Mesodermal cell (in vitro differentiated cells): ENCODE measurements around the gene HOXA2.

Experiments used
- H3K27ac ChIP-seq: 2 replicates; pipeline ENCODE4 v1.7.0; 2013; ENCODE audit warnings: mild to moderate bottlenecking, low read depth, low read length, moderate library complexity; ENCODE audit not compliant: severe bottlenecking
- H3K36me3 ChIP-seq: 2 replicates; pipeline ENCODE4 v1.7.1; 2013; ENCODE audit warnings: mild to moderate bottlenecking, low read length, moderate library complexity; ENCODE audit not compliant: control insufficient read depth, insufficient read depth
- H3K4me1 ChIP-seq: one replicate; pipeline ENCODE4 v1.7.1; 2013; ENCODE audit warnings: mild to moderate bottlenecking, low read length; ENCODE audit not compliant: insufficient read depth, control insufficient read depth, poor library complexity, severe bottlenecking
- H3K4me3 ChIP-seq: 2 replicates; pipeline ENCODE4 v1.7.0; 2013; ENCODE audit warnings: low read length, control low read depth, mild to moderate bottlenecking; ENCODE audit not compliant: insufficient read depth, poor library complexity, severe bottlenecking; ENCODE audit errors: extremely low read depth
- H3K9me3 ChIP-seq: 2 replicates; pipeline ENCODE4 v1.7.1; 2013; ENCODE audit warnings: mild to moderate bottlenecking, low read length, moderate library complexity; ENCODE audit not compliant: control insufficient read depth
- WGBS, 2 experiments: methylation state at CpG; one replicate each; pipeline ENCODE4 v1.1.5; 2013; ENCODE audit warnings: missing lambda C conversion rate in 2 of 2; ENCODE audit not compliant: insufficient coverage in 2 of 2; 5-methylcytosine and 5-hydroxymethylcytosine counted together

The HOXA2 gene

DNA sequence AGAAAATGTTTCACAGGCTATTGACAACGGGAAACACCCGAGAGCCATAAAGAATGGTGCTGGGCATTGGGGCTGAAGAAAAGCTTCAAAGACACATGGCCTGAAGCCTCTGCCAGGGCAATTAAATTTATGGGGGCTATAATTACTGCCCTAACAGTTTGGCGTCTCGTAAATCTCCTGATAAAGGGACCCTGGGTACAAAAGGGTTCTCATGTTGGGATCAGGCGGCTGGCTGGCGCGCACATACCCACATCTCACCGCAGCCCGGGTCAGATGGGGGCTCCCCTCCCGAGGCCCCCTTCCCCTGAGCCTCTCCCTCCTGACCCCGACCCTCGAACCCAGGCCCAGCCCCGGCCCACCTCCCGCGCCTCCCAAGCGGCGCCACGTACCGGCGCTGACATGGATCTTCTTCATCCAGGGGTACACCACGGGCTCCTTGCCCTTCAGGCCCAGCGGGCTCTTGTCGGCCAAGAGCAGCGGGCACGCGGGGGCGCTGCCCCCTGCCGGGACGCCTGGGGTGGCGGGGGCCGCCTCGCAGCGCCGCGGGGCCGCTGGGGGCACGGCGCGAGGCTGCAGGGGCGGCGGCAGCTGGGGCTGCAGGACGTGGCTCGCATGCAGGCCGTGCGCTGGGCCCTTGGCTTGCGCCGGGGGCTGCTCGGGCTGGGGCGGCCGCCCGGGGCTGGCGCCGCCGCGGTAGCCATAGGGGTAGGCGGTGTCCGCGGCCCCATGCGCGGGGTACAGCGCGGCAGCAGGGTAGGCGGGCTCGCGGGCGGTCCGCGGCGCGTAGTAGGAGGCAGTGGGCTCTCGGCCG, 27.5 kb upstream of the HOXA2 start:
- 1 to 2% methylated on average over 49 to 50 of the region's 72 CpGs for WGBS, 2 experiments
- Histone ChIP-seq H3K4me3 (peak overlapping the region; percentile 35), H3K27ac (no peak overlapping the region), H3K4me1 (peaks cover 2% of the 10 kb centered on the region), H3K9me3 (no peaks in the 10 kb centered on the region), H3K36me3 (no peaks in the 10 kb centered on the region)

DNA sequence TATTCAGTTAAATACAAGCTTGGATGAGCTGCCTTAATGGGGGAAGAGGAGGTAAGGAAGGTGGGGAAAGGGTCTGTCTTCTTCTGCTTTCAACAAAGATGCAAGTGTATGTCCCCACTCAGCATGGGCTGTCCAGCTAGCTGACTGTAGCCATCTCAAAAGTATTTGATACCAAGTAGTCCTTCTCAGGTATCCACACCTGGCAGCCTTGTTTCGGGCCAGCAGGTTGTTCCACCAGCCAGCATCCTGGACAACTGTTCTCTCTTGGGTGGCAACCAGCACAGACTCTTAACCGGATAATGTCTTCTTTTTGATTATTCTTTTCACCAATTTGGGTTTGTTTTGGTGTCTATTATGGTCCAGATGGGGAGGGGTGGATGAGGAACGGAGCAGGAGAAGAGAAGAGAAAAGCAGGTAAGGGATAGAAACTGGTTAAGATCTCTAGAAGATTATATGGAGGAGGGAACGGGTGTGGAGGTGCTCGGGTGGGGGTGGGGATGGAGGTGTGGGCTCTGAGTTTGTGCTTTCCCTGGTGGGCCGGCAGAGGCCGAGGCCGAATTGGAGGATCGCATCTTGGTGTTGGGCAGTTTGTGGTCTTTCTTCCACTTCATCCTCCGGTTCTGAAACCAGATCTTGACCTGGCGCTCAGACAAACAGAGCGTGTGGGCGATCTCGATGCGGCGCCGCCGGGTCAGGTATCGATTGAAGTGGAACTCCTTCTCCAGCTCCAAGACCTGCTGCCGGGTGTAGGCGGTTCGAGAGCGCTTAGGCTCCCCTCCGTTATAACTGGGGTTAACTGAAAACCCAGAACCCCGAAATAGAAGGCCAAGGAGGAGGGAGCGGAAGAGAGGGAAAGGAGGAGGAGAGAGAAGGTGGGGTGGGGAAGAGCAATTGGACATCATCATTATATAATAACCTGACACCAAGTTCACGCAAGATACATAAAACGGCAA, 26.6 kb upstream of the HOXA2 start:
- no peaks in the 10 kb centered on the region for H3K36me3 ChIP-seq
- no peak overlapping the region for H3K27ac ChIP-seq
- H3K9me3 ChIP-seq = no peaks in the 10 kb centered on the region
- WGBS, 2 experiments = 7 to 11% methylated on average over 14 to 24 of the region's 28 CpGs
- peaks cover 2% of the 10 kb centered on the region for H3K4me1 ChIP-seq
- H3K4me3 ChIP-seq = no peak overlapping the region

DNA sequence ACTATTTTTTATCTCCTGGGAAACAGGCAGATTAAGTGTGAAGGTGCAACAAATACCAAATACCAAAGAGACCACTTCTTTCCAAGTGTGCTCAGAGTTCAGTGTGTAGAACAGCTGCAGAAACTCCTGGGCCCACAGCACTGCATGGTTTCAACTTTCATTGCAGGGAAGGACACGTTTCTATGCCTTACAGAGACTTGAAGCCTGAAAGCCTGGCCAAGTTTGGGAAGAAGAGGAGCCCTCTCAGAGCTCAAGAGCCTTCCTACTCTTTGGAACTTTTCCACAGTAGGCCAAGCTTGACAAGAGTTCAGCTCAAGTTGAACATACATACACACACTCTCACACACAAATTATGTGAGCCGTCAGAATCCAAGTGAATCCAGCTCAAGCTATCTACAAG, 25.6 kb upstream of the HOXA2 start:
- WGBS, 2 experiments = 0% methylated on average over 1 of the region's 2 CpGs
- H3K36me3 ChIP-seq = no peaks in the 10 kb centered on the region
- no peak overlapping the region for H3K4me3 ChIP-seq
- H3K9me3 ChIP-seq = no peaks in the 10 kb centered on the region
- peaks cover 2% of the 10 kb centered on the region for H3K4me1 ChIP-seq
- no peak overlapping the region for H3K27ac ChIP-seq

DNA sequence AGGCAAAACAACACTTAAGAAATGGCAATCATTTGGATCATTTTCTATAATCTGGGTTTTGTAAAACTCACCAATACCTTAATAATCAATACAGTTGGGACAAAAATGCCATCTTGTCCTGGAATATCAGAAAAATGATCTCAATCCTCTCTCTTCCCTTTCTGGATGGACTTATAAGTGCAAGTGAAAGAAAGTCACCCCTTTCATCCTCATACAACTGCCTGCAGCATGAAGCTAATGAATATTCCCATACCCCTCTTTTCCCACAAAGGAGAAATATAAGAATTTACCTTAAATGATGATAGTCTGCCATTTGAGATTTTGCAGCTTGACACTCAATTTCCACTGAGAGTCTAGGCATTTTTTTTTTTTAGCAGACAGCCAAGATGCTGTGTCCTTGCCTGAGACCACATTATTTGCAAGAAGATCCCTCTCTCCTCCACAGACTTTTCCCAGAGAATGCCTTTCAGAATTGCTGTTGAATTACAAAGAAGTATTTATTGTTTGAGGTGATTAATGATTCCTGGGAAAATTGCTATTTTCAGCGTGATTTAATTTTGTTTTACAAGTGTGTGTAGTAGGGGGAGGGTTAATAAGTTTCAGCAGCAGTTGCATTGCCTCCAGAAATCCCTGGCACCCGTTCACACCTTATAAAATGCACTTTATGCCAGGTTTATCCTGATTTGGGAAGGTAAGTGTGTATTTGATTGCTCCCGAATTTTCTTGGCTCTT, 24.3 kb upstream of the HOXA2 start:
- no peak overlapping the region for H3K27ac ChIP-seq

DNA sequence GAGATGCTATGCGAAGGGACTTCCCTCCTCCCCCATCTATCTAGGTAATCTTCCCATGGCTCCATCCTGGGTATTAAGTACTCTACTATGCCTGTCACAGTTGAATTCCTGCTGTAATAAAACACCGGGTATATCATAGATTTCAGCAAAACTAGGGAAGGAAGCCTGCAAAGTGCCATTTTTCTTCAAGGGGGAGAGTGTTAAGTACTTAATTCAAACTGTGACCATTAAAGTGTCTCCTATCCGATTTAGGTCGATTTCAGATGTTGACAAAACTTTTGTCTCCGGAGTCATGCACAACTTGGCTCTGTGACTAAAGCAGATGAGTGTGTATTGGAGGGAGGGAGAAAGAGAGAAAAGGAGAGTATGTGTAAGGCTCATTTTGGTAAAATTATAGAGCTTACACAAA, 23.5 kb upstream of the HOXA2 start:
- Histone ChIP-seq H3K36me3 (no peaks in the 10 kb centered on the region), H3K4me1 (peaks cover 2% of the 10 kb centered on the region), H3K27ac (no peak overlapping the region), H3K4me3 (no peak overlapping the region), H3K9me3 (no peaks in the 10 kb centered on the region)
- 4 to 8% methylated on average over 3 to 4 of the region's 5 CpGs for WGBS, 2 experiments

More for the DNA sequence above, 24.3 kb upstream of the HOXA2 start:
- 0% methylated on average over 1 of the region's 3 CpGs for WGBS, 2 experiments
- H3K36me3 ChIP-seq = no peaks in the 10 kb centered on the region
- no peak overlapping the region for H3K4me3 ChIP-seq
- H3K4me1 ChIP-seq = peaks cover 2% of the 10 kb centered on the region
- H3K9me3 ChIP-seq = no peaks in the 10 kb centered on the region

DNA sequence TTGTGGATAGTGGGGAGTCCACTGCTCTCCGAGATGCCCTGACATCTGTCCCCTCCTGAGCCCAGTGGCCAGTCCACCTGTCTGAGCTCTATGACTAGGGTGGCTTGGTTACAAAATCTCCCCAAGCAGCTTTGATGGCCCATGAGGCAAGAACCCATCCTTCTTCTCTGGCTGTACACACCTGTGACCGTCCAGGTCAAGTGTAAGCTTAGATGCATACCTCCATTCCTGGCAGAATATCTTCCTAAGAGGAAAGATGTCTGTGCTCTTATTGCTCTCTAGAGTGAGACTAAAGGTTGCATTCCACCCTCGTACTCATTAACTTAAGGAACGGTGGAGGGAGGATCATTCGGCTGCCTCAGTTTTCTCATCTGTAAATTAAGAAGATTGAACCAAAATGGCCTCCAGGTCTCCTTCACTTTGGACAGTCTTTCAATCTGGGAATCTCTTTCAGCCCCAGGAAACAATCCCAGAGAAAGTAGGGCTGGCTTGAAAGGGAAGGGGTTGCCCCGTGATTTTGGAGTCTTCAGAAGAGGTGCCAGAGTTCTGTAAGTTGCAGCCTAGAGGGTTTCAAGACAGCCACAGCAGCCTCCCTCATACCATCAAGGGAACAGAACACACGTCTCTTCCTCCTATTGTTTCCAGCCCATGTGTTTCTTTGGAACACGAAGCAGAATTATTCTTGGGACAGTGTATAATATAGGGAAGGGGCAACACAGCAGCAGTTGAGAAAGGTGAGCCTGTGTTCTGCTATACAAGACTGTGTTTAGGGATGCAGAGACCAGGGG, 22.6 kb upstream of the HOXA2 start:
- no peak overlapping the region for H3K27ac ChIP-seq
- no peak overlapping the region for H3K4me3 ChIP-seq
- 13% methylated on average over 4 of the region's 8 CpGs; no CpG with 5 or more reads in 1 of the 2 experiments for WGBS, 2 experiments

DNA sequence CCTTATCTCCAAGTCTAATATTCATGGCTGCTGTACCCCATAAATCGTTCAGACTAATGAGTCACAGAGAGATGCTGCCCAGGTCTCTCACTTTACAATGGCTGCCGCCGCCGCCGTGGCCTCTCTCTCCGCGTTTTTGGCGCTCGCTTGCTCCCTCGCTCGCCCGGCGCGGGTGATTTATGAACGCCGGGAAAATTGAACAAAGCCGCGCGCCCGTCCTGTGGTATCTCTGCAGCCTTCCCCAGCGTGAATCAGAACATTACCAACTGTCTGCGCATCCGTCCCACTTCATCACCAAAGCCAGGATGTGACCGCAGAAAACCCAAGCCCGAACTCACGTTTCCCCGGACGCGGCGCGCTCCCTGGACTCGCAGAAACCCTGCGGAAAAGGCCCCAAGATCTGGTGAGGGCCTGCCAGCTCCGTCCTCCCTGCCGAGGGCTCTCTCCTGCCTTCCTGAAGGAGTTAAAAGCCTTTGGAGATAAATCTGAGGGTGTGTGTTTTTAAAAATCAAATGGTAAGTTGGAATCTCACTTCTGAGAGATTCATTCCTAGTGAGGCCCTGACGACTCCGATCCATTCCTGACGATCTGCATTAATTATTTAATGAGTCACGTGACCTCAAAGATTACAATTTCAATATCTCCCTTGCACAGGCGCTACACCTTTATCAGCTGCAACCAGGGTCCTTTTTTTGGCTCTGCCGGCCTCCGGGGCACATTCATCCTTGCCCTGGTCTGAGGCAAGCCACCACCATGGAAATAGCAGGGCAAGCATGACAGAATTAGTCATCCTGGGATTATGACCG, 21.8 kb upstream of the HOXA2 start:
- Histone ChIP-seq H3K4me1 (no peaks in the 10 kb centered on the region), H3K4me3 (no peak overlapping the region), H3K9me3 (no peaks in the 10 kb centered on the region), H3K27ac (peak overlapping the region; percentile 23), H3K36me3 (no peaks in the 10 kb centered on the region)
- WGBS, 2 experiments = 3 to 4% methylated on average over 33 to 37 of the region's 43 CpGs

More for the DNA sequence above, 22.6 kb upstream of the HOXA2 start:
- Histone ChIP-seq H3K9me3 (no peaks in the 10 kb centered on the region), H3K36me3 (no peaks in the 10 kb centered on the region), H3K4me1 (peaks cover 2% of the 10 kb centered on the region)

DNA sequence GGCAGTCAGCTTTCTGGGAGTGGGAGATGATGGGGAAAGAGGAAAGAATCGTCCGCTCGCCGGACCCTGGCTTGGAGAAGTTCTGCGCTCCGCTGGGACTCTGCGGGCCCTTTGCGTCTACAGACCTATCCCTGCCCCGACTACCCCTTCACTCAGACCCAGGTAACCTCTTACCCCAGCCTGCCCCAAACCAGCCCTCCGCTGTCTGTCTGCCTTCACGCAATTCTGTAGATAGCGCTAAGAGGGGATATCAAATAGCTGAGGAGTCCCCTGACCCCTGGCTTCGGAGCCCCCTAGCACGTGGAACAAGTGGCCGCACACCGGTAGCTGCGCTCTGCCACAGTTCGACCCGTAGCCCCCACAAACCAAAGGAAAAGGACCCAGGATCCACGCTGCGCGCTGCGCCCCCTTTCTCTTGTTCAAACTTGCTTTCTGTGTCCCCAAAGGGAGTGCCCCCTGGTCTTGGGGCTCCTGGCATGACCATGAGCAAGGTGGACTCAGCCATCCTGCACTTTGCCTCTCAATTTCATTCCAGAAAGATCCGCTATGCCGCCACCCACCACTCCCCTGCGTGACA, 21.1 kb upstream of the HOXA2 start:
- H3K27ac ChIP-seq = no peak overlapping the region

DNA sequence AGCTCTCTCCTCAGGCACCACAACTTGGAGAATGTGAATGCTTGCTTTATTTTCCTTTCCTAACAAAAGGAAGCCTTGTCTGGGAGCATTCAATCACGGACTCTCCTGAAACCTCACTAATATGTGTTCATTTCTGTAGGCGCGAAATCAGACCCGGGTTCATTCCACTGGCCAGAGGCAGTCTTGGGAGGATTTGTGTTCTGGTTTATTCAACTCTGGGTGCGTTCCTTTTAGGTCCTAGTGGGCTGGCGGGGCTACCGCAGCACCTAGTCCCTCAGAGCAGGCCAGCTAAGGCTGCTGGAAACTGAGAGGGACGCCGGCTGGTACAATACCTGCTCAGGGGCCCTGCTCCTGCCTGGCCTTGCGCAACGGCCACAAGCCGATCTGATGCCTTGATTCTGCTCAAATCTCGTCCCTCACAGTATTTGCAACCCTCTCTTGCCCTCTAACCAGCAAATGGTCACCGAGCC, 20.6 kb upstream of the HOXA2 start:
- H3K9me3 ChIP-seq = no peaks in the 10 kb centered on the region
- H3K4me1 ChIP-seq = no peaks in the 10 kb centered on the region
- H3K4me3 ChIP-seq = no peak overlapping the region
- peak overlapping the region; percentile 36 for H3K27ac ChIP-seq
- WGBS, 2 experiments = 3 to 5% methylated on average over 5 to 7 of the region's 14 CpGs
- H3K36me3 ChIP-seq = no peaks in the 10 kb centered on the region

More for the DNA sequence above, 21.1 kb upstream of the HOXA2 start:
- H3K4me3 ChIP-seq = no peak overlapping the region
- no peaks in the 10 kb centered on the region for H3K9me3 ChIP-seq
- H3K4me1 ChIP-seq = no peaks in the 10 kb centered on the region
- no peaks in the 10 kb centered on the region for H3K36me3 ChIP-seq
- 5 to 18% methylated on average over 13 to 14 of the region's 26 CpGs for WGBS, 2 experiments
